Measurements from ENCODE around the gene GRIN3A.

GRCh38 chr9:101564252-101564651 is 174.2 kb downstream of the GRIN3A start:
- TF ChIP-seq, protein P1, sequence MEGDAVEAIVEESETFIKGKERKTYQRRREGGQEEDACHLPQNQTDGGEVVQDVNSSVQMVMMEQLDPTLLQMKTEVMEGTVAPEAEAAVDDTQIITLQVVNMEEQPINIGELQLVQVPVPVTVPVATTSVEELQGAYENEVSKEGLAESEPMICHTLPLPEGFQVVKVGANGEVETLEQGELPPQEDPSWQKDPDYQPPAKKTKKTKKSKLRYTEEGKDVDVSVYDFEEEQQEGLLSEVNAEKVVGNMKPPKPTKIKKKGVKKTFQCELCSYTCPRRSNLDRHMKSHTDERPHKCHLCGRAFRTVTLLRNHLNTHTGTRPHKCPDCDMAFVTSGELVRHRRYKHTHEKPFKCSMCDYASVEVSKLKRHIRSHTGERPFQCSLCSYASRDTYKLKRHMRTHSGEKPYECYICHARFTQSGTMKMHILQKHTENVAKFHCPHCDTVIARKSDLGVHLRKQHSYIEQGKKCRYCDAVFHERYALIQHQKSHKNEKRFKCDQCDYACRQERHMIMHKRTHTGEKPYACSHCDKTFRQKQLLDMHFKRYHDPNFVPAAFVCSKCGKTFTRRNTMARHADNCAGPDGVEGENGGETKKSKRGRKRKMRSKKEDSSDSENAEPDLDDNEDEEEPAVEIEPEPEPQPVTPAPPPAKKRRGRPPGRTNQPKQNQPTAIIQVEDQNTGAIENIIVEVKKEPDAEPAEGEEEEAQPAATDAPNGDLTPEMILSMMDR (IDR thresholded peaks at IDR 0.05; ENCODE audit: low read length): no peak
- TF ChIP-seq EZH2 (IDR thresholded peaks at IDR 0.05; ENCODE audit: borderline replicate concordance, low read length): no peak
